Hepatocyte (in vitro differentiated cells): Measurements from ENCODE around the gene RAB27A.

Experiments used
- EZH2phosphoT487 ChIP-seq: fragments of 200-600 bp; sonication (generic); IDR thresholded peaks from one replicate; pipeline ENCODE4 v1.6.1; 2018; ENCODE audit warnings: antibody characterized with exemption, mild to moderate bottlenecking, low read depth, moderate library complexity; ENCODE audit not compliant: unreplicated experiment, severe bottlenecking
- TF ChIP-seq, protein P1 (sequence below): fragments of 200-600 bp; sonication (generic); IDR thresholded peaks from 2 replicates; pipeline ENCODE4 v1.5.1; 2016; ENCODE audit warnings: antibody characterized with exemption, mild to moderate bottlenecking; ENCODE audit not compliant: poor library complexity

DNA sequence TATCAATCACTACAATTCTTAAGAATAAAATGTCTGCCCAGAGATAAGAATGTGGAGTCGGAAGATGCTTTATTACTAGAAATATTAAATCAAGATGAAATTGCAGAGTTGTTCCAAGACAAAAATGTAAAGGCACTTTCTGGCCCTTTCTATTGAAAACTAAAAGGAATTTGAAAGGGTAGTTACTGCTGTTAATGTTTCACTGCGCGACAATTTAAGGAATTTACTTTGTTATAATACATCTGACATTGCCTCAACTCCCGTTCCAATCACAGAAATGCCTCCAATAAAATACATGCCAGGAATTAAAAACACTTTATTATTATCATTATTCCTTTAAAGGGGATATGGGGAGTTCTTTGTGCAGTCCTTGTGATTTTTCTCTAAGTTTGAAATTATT is 119.3 kb downstream of the RAB27A start:
- TF ChIP-seq, protein P1, sequence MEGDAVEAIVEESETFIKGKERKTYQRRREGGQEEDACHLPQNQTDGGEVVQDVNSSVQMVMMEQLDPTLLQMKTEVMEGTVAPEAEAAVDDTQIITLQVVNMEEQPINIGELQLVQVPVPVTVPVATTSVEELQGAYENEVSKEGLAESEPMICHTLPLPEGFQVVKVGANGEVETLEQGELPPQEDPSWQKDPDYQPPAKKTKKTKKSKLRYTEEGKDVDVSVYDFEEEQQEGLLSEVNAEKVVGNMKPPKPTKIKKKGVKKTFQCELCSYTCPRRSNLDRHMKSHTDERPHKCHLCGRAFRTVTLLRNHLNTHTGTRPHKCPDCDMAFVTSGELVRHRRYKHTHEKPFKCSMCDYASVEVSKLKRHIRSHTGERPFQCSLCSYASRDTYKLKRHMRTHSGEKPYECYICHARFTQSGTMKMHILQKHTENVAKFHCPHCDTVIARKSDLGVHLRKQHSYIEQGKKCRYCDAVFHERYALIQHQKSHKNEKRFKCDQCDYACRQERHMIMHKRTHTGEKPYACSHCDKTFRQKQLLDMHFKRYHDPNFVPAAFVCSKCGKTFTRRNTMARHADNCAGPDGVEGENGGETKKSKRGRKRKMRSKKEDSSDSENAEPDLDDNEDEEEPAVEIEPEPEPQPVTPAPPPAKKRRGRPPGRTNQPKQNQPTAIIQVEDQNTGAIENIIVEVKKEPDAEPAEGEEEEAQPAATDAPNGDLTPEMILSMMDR: no peak
- no peak for TF ChIP-seq EZH2phosphoT487
